Parathyroid adenoma (tissue), 2 donors: Measurements from ENCODE around the gene FIBP.

ENCODE experiments used
- H2AFZ ChIP-seq: fragments of 300-600 bp; sonication (generic); one replicate; pipeline ENCODE4 v1.7.0; 2017; ENCODE audit warnings: antibody characterized with exemption, mild to moderate bottlenecking
- H3K27ac ChIP-seq: fragments of 300-600 bp; sonication (generic); one replicate; pipeline ENCODE4 v1.7.0; 2017
- H3K27me3 ChIP-seq: fragments of 300-600 bp; sonication (generic); one replicate; pipeline ENCODE4 v1.7.0; 2017; ENCODE audit warnings: low read length; ENCODE audit not compliant: control insufficient read depth, insufficient read depth
- H3K36me3 ChIP-seq: fragments of 300-600 bp; sonication (generic); one replicate; pipeline ENCODE4 v1.7.0; 2017; ENCODE audit warnings: low read length; ENCODE audit not compliant: control insufficient read depth, insufficient read depth
- H3K4me1 ChIP-seq: fragments of 300-600 bp; sonication (generic); one replicate; pipeline ENCODE4 v1.7.0; 2017; ENCODE audit warnings: control low read depth
- H3K4me2 ChIP-seq: fragments of 300-600 bp; sonication (generic); one replicate; pipeline ENCODE4 v1.7.0; 2017; ENCODE audit warnings: low read length
- H3K4me3 ChIP-seq: fragments of 300-600 bp; sonication (generic); one replicate; pipeline ENCODE4 v1.7.0; 2017; ENCODE audit warnings: low read depth, low read length
- H3K79me2 ChIP-seq: fragments of 300-600 bp; sonication (generic); one replicate; pipeline ENCODE4 v1.7.0; 2017; ENCODE audit warnings: control low read depth
- H3K9ac ChIP-seq: fragments of 300-600 bp; sonication (generic); one replicate; pipeline ENCODE4 v1.7.0; 2017; ENCODE audit warnings: mild to moderate bottlenecking
- H3K9me3 ChIP-seq: fragments of 300-600 bp; sonication (generic); one replicate; pipeline ENCODE4 v1.7.0; 2017; ENCODE audit warnings: low read length; ENCODE audit not compliant: control insufficient read depth
- CTCF ChIP-seq: fragments of 300-600 bp; sonication (generic); IDR thresholded peaks from one replicate; pipeline ENCODE4 v1.7.0; 2017; ENCODE audit warnings: antibody characterized with exemption, mild to moderate bottlenecking
- donor health status: primary hyperparathyroidism.

The FIBP gene

GRCh38 chr11:65843811-65844210 is 44.5 kb downstream of the FIBP start:
- no peaks in the 10 kb centered on the region for H3K79me2 ChIP-seq
- H2AFZ ChIP-seq, result no peak overlapping the region
- H3K9me3 ChIP-seq, result no peaks in the 10 kb centered on the region
- no peak for TF ChIP-seq CTCF
- no peak overlapping the region for H3K9ac ChIP-seq
- H3K4me3 ChIP-seq, result no peak overlapping the region
- no peak overlapping the region for H3K4me2 ChIP-seq
- no peaks in the 10 kb centered on the region for H3K27me3 ChIP-seq
- H3K27ac ChIP-seq, result no peak overlapping the region
- H3K4me1 ChIP-seq, result no peaks in the 10 kb centered on the region
- H3K36me3 ChIP-seq, result no peaks in the 10 kb centered on the region

- Histone ChIP-seq H3K9ac (no peak overlapping the region), H3K9me3 (no peaks in the 10 kb centered on the region), H3K4me2 (no peak overlapping the region), H3K36me3 (no peaks in the 10 kb centered on the region), H3K27me3 (no peaks in the 10 kb centered on the region), H3K79me2 (no peaks in the 10 kb centered on the region), H3K4me1 (no peaks in the 10 kb centered on the region), H3K4me3 (no peak overlapping the region), H3K27ac (no peak overlapping the region), H2AFZ (no peak overlapping the region)
- no peak for TF ChIP-seq CTCF
Measured at GRCh38 chr11:65842144-65842543, 46.1 kb downstream of the FIBP start.

GRCh38 chr11:65834202-65834601 is 54.1 kb downstream of the FIBP start:
- Histone ChIP-seq H3K36me3 (no peaks in the 10 kb centered on the region), H3K4me3 (peak overlapping the region; percentile 69), H2AFZ (peak overlapping the region; percentile 98), H3K4me2 (peak overlapping the region; percentile 95), H3K79me2 (no peaks in the 10 kb centered on the region), H3K27me3 (no peaks in the 10 kb centered on the region), H3K4me1 (peaks cover 3% of the 10 kb centered on the region), H3K9me3 (no peaks in the 10 kb centered on the region), H3K27ac (no peak overlapping the region), H3K9ac (no peak overlapping the region)
- TF ChIP-seq CTCF, result no peak
